Caki2 (cell line): ENCODE results near the gene CADPS. TPM values are rescaled to one million over a fixed set of nuclear protein-coding genes. Genes with fewer than 3 reads are reported as not detected.

Source experiments
- DNase-seq: peaks from one replicate; pipeline ENCODE4 v3.0.0-alpha.2; 2015; ENCODE audit warnings: low read depth
- in situ Hi-C: cut with HindIII; loops from 2 replicates; pipeline ENCODE4 v1.10.0; 2016; ENCODE audit warnings: low sequenced_read_pairs, low pct_unique_long_range_greater_than_20kb, mixed read lengths
- total RNA-seq: library from RNA; depleted of rRNA; stranded (reverse); fragments of >200 nt; shearing (Covaris generic); gene quantifications from 2 replicates; pipeline ENCODE4 v1.2.3, GENCODE V29; 2014; ENCODE audit warnings: low replicate concordance

The CADPS gene
- total RNA-seq, 1 experiment from 2014 or later: not detected

- no peak for DNase-seq
- in situ Hi-C loops: no loop called here
Observed at GRCh38 chr3:62823461-62824050, 51.7 kb downstream of the CADPS start.

GRCh38 chr3:62822905-62823304 lies 52.3 kb downstream of the CADPS start:
- in situ Hi-C loops: no loop called here
- DNase-seq: no peak

GRCh38 chr3:62818347-62818746 lies 56.9 kb downstream of the CADPS start:
- in situ Hi-C loops: no loop called here
- DNase-seq: no peak

- DNase-seq: no peak
Observed at GRCh38 chr3:62817678-62818077, 57.5 kb downstream of the CADPS start.

GRCh38 chr3:62815981-62816380 lies 59.2 kb downstream of the CADPS start:
- in situ Hi-C loops: no loop called here
- no peak for DNase-seq

More at GRCh38 chr3:62817678-62818077, 57.5 kb downstream of the CADPS start:
- in situ Hi-C loops: no loop called here

- in situ Hi-C loops: no loop called here
- DNase-seq: no peak
Observed at GRCh38 chr3:62812631-62813030, 62.6 kb downstream of the CADPS start.

- in situ Hi-C loops: no loop called here
- DNase-seq: no peak
Observed at GRCh38 chr3:62811119-62811518, 64.1 kb downstream of the CADPS start.

GRCh38 chr3:62809369-62809768 lies 65.8 kb downstream of the CADPS start:
- in situ Hi-C loops: no loop called here
- DNase-seq: no peak

GRCh38 chr3:62805580-62806277 lies 69.5 kb downstream of the CADPS start:
- DNase-seq: no peak
- in situ Hi-C loops: no loop called here

- no peak for DNase-seq
- in situ Hi-C loops: no loop called here
Observed at GRCh38 chr3:62805106-62805505, 70.1 kb downstream of the CADPS start.

- in situ Hi-C loops: no loop called here
- DNase-seq: no peak
Observed at GRCh38 chr3:62803276-62803675, 71.9 kb downstream of the CADPS start.

GRCh38 chr3:62798000-62798399 lies 77.2 kb downstream of the CADPS start:
- in situ Hi-C loops: no loop called here
- peak; percentile 18 for DNase-seq

- no peak for DNase-seq
- in situ Hi-C loops: no loop called here
Observed at GRCh38 chr3:62797132-62797531, 78.1 kb downstream of the CADPS start.

GRCh38 chr3:62795978-62796657 lies 79.1 kb downstream of the CADPS start:
- in situ Hi-C loops: no loop called here
- DNase-seq: no peak

- DNase-seq: no peak
- in situ Hi-C loops: no loop called here
Observed at GRCh38 chr3:62793946-62794345, 81.3 kb downstream of the CADPS start.

- in situ Hi-C loops: no loop called here
- DNase-seq: no peak
Observed at GRCh38 chr3:62785384-62785783, 89.8 kb downstream of the CADPS start.

GRCh38 chr3:62781121-62781520 lies 94.1 kb downstream of the CADPS start:
- in situ Hi-C loops: no loop called here
- DNase-seq: no peak

- no peak for DNase-seq
- in situ Hi-C loops: no loop called here
Observed at GRCh38 chr3:62777674-62778073, 97.5 kb downstream of the CADPS start.

- no peak for DNase-seq
- in situ Hi-C loops: no loop called here
Observed at GRCh38 chr3:62777130-62777529, 98.1 kb downstream of the CADPS start.

- in situ Hi-C loops: no loop called here
- no peak for DNase-seq
Observed at GRCh38 chr3:62774221-62774620, 101.0 kb downstream of the CADPS start.
